GM19467 (cell line): ENCODE results near the gene TMEM178B.
"Not testable (repeated sequence)": the region's sequence is repeated elsewhere in the genome, so short reads cannot be mapped to it uniquely, and the experiment has no call there.

Experiments
- ATAC-seq: cut with Tn5 transposase; IDR thresholded peaks from one replicate; pipeline ENCODE4 v1.9.1; 2021; ENCODE audit warnings: mild to moderate bottlenecking, moderate library complexity; ENCODE audit not compliant: unreplicated experiment

Gene TMEM178B

GRCh38 chr7:141073641-141074161, at the start of gene TMEM178B:
Gene TMEM178B (plus strand): TSS chr7:141074064.
- no peak for ATAC-seq

GRCh38 chr7:141024668-141025067, 49.2 kb upstream of the TMEM178B start:
- no peak for ATAC-seq

- no peak for ATAC-seq
Observed at GRCh38 chr7:141027043-141027442, 46.8 kb upstream of the TMEM178B start.

- ATAC-seq = no peak
Observed at GRCh38 chr7:141028767-141029166, 45.1 kb upstream of the TMEM178B start.

- ATAC-seq = not testable (repeated sequence)
Observed at GRCh38 chr7:141032539-141033323, 41.1 kb upstream of the TMEM178B start.

- not testable (repeated sequence) for ATAC-seq
Observed at GRCh38 chr7:141038100-141038499, 35.8 kb upstream of the TMEM178B start.

GRCh38 chr7:141039376-141039775, 34.5 kb upstream of the TMEM178B start:
- no peak for ATAC-seq

- no peak for ATAC-seq
Observed at GRCh38 chr7:141042222-141043193, 31.4 kb upstream of the TMEM178B start.

GRCh38 chr7:141043616-141044015, 30.2 kb upstream of the TMEM178B start:
- ATAC-seq = no peak

GRCh38 chr7:141045126-141045841, 28.6 kb upstream of the TMEM178B start:
- no peak for ATAC-seq

- no peak for ATAC-seq
Observed at GRCh38 chr7:141045842-141046620, 27.8 kb upstream of the TMEM178B start.

GRCh38 chr7:141053626-141054025, 20.2 kb upstream of the TMEM178B start:
- no peak for ATAC-seq

- ATAC-seq = no peak
Observed at GRCh38 chr7:141055146-141055545, 18.7 kb upstream of the TMEM178B start.

- no peak for ATAC-seq
Observed at GRCh38 chr7:141057788-141058187, 16.1 kb upstream of the TMEM178B start.

GRCh38 chr7:141067856-141068255, 6.0 kb upstream of the TMEM178B start:
- not testable (repeated sequence) for ATAC-seq

- ATAC-seq = no peak
Observed at GRCh38 chr7:141071260-141071854, 2.5 kb upstream of the TMEM178B start.

GRCh38 chr7:141071855-141072547, 1.9 kb upstream of the TMEM178B start:
- no peak for ATAC-seq

GRCh38 chr7:141072548-141073172, 1.2 kb upstream of the TMEM178B start:
- no peak for ATAC-seq
